A549 (cell line): Measurements from ENCODE around the gene FMO4.

Experiments used
- FOSB ChIP-seq: fragments of 250-450 bp; sonication (Bioruptor Pico); IDR thresholded peaks from 2 replicates; pipeline ENCODE4 v1.5.0; 2020; ENCODE audit warnings: mild to moderate bottlenecking, moderate library complexity
- GATA3 ChIP-seq: IDR thresholded peaks from 2 replicates; pipeline ENCODE4 v1.6.1; 2012; ENCODE audit warnings: borderline replicate concordance
- KDM1A ChIP-seq: fragments of 200-600 bp; sonication (generic); IDR thresholded peaks from 2 replicates; pipeline ENCODE4 v1.6.1; 2016; ENCODE audit warnings: low read depth, mild to moderate bottlenecking
- POLR2A ChIP-seq: IDR thresholded peaks from 2 replicates; pipeline ENCODE4 v1.6.1; 2012; ENCODE audit warnings: mild to moderate bottlenecking, low read length
- RAD21 ChIP-seq, 2 experiments: fragments of >200 bp in 1 of 2; sonication (Bioruptor Twin) in 1 of 2; formaldehyde crosslinking in 1 of 2; IDR thresholded peaks in 1 of 2; conservative IDR thresholded peaks in 1 of 2; 2 replicates in 1 of 2; 3 replicates in 1 of 2; pipeline ENCODE4 v1.6.1; 2012 to 2018; ENCODE audit warnings: inconsistent platforms in 1 of 2
- RCOR1 ChIP-seq: fragments of 150-350 bp; IDR thresholded peaks from 2 replicates; pipeline ENCODE4 v1.6.1; 2014; ENCODE audit warnings: antibody characterized with exemption, low read length, low read depth
- RFX5 ChIP-seq: fragments of 450-650 bp; IDR thresholded peaks from 2 replicates; pipeline ENCODE4 v1.7.1; 2014; ENCODE audit warnings: antibody characterized with exemption, mild to moderate bottlenecking, moderate library complexity
- ZFP36 ChIP-seq: fragments of 450-650 bp; IDR thresholded peaks from 2 replicates; pipeline ENCODE4 v1.6.1; 2014; ENCODE audit warnings: borderline replicate concordance; ENCODE audit not compliant: partially characterized antibody
- ZNF302 ChIP-seq: fragments of 250-450 bp; sonication (Bioruptor Pico); IDR thresholded peaks from 2 replicates; pipeline ENCODE4 v1.9.0; 2021; ENCODE audit warnings: inconsistent platforms, mild to moderate bottlenecking, moderate library complexity
- TF ChIP-seq, protein P1 (sequence below): fragments of >200 bp; sonication (Bioruptor Twin); formaldehyde crosslinking; IDR thresholded peaks from 3 replicates; pipeline ENCODE4 v1.5.1; 2016
- TF ChIP-seq, protein P2 (sequence below): fragments of 200-600 bp; sonication (generic); IDR thresholded peaks from 2 replicates; pipeline ENCODE4 v1.6.1; 2016; ENCODE audit warnings: antibody characterized with exemption, mild to moderate bottlenecking, moderate library complexity
- TF ChIP-seq, protein P3 (sequence below): IDR thresholded peaks from 2 replicates; pipeline ENCODE4 v1.6.1; 2012

DNA sequence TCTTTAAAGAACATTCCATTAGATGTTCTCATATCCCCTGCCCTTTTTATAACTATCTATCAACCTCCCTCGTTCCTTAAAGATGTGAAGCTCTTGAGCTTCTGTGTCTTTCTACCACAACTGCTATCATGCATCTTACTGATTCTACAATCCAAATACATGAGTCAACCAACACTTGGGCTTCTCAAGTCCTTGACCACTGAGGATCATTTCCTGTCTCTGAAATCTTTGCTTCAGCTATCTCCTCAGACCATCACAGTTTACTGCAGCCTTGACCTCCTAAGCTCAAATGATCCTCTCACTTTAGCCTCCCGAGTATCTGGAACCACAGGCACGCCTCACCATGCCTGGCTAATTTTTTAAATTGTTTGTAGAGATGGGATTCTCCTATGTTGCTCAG is 75.2 kb downstream of the FMO4 start:
- TF ChIP-seq, protein P1, sequence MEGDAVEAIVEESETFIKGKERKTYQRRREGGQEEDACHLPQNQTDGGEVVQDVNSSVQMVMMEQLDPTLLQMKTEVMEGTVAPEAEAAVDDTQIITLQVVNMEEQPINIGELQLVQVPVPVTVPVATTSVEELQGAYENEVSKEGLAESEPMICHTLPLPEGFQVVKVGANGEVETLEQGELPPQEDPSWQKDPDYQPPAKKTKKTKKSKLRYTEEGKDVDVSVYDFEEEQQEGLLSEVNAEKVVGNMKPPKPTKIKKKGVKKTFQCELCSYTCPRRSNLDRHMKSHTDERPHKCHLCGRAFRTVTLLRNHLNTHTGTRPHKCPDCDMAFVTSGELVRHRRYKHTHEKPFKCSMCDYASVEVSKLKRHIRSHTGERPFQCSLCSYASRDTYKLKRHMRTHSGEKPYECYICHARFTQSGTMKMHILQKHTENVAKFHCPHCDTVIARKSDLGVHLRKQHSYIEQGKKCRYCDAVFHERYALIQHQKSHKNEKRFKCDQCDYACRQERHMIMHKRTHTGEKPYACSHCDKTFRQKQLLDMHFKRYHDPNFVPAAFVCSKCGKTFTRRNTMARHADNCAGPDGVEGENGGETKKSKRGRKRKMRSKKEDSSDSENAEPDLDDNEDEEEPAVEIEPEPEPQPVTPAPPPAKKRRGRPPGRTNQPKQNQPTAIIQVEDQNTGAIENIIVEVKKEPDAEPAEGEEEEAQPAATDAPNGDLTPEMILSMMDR: no peak
- TF ChIP-seq, protein P2, sequence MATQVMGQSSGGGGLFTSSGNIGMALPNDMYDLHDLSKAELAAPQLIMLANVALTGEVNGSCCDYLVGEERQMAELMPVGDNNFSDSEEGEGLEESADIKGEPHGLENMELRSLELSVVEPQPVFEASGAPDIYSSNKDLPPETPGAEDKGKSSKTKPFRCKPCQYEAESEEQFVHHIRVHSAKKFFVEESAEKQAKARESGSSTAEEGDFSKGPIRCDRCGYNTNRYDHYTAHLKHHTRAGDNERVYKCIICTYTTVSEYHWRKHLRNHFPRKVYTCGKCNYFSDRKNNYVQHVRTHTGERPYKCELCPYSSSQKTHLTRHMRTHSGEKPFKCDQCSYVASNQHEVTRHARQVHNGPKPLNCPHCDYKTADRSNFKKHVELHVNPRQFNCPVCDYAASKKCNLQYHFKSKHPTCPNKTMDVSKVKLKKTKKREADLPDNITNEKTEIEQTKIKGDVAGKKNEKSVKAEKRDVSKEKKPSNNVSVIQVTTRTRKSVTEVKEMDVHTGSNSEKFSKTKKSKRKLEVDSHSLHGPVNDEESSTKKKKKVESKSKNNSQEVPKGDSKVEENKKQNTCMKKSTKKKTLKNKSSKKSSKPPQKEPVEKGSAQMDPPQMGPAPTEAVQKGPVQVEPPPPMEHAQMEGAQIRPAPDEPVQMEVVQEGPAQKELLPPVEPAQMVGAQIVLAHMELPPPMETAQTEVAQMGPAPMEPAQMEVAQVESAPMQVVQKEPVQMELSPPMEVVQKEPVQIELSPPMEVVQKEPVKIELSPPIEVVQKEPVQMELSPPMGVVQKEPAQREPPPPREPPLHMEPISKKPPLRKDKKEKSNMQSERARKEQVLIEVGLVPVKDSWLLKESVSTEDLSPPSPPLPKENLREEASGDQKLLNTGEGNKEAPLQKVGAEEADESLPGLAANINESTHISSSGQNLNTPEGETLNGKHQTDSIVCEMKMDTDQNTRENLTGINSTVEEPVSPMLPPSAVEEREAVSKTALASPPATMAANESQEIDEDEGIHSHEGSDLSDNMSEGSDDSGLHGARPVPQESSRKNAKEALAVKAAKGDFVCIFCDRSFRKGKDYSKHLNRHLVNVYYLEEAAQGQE: no peak
- TF ChIP-seq KDM1A (no peak), ZNF302 (CRISPR knock-in tag) (no peak), GATA3 (no peak), RCOR1 (no peak), RAD21 (conservative IDR thresholded peaks at IDR 0.05 in 1 of 2, IDR thresholded peaks at IDR 0.05 in 1 of 2) (no peak), POLR2A (no peak), FOSB (CRISPR knock-in tag) (no peak), RFX5 (no peak), ZFP36 (no peak)
- TF ChIP-seq, protein P3, sequence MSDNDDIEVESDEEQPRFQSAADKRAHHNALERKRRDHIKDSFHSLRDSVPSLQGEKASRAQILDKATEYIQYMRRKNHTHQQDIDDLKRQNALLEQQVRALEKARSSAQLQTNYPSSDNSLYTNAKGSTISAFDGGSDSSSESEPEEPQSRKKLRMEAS: no peak
